Measurements from ENCODE around the gene ZHX3.

The ZHX3 gene

GRCh38 chr20:41224281-41224680 lies 93.2 kb downstream of the ZHX3 start:
- Histone ChIP-seq H2BK120ac (ENCODE audit: low read depth, low read length) (no peak overlapping the region), H3K4me3 (ENCODE audit: low read length in 2 of 2) (no peak overlapping the region), H2AFZ (ENCODE audit: low read length) (no peak overlapping the region), H3K18ac (ENCODE audit: low read length) (no peak overlapping the region), H3K9me3 (replicated peaks in 1 of 2; ENCODE audit: control insufficient read depth in 2 of 2, insufficient read depth in 1 of 2, low read depth in 1 of 2, low read length in 2 of 2) (no peaks in the 10 kb centered on the region), H3K4me1 (ENCODE audit: control insufficient read depth in 2 of 2, insufficient read depth in 1 of 2, low read depth in 1 of 2, low read length in 2 of 2) (peaks cover 3 to 7% of the 10 kb centered on the region in 2 donors), H2BK5ac (ENCODE audit: low read length) (no peak overlapping the region), H2BK12ac (ENCODE audit: low read length) (no peak overlapping the region), H3K4ac (ENCODE audit: low read length) (no peak overlapping the region), H2AK5ac (ENCODE audit: low read depth, low read length) (no peak overlapping the region), H3K79me1 (ENCODE audit: low read depth, low read length) (no peaks in the 10 kb centered on the region), H3K36me3 (replicated peaks in 1 of 2; ENCODE audit: control insufficient read depth in 2 of 2, insufficient read depth in 2 of 2, low read length in 2 of 2) (no peaks in the 10 kb centered on the region), H3K9ac (ENCODE audit: low read depth, low read length, poor library complexity) (no peak overlapping the region), H3K27me3 (ENCODE audit: control insufficient read depth in 3 of 3, insufficient read depth in 3 of 3, low read depth in 1 of 3, low read length in 3 of 3) (no peaks in the 10 kb centered on the region), H3K23ac (ENCODE audit: low read depth, low read length, poor library complexity) (no peak overlapping the region), H2BK15ac (ENCODE audit: low read length) (no peak overlapping the region), H4K91ac (ENCODE audit: low read depth, low read length, poor library complexity) (no peak overlapping the region), H3K14ac (ENCODE audit: low read length) (no peak overlapping the region), H3K4me2 (ENCODE audit: insufficient read depth, low read length, poor library complexity, severe bottlenecking) (no peak overlapping the region), H4K8ac (ENCODE audit: low read depth, low read length) (no peak overlapping the region), H3K27ac (replicated peaks; ENCODE audit: low read length) (no peak overlapping the region)
- no peak for DNase-seq (ENCODE audit: low spot score)
- WGBS, 2 donors (ENCODE audit: extremely low coverage in 2 of 2, insufficient read length in 2 of 2, insufficient replicate concordance in 1 of 2), result no CpG with 5 or more reads among the region's 1 CpG

- Histone ChIP-seq H2BK5ac (ENCODE audit: low read length) (no peak overlapping the region), H2AK5ac (ENCODE audit: low read depth, low read length) (no peak overlapping the region), H3K9me3 (replicated peaks in 1 of 2; ENCODE audit: control insufficient read depth in 2 of 2, insufficient read depth in 1 of 2, low read depth in 1 of 2, low read length in 2 of 2) (no peaks in the 10 kb centered on the region), H3K14ac (ENCODE audit: low read length) (no peak overlapping the region), H3K23ac (ENCODE audit: low read depth, low read length, poor library complexity) (no peak overlapping the region), H4K91ac (ENCODE audit: low read depth, low read length, poor library complexity) (no peak overlapping the region), H3K79me1 (ENCODE audit: low read depth, low read length) (no peaks in the 10 kb centered on the region), H2BK120ac (ENCODE audit: low read depth, low read length) (no peak overlapping the region), H2BK15ac (ENCODE audit: low read length) (no peak overlapping the region), H3K18ac (ENCODE audit: low read length) (no peak overlapping the region), H3K27me3 (ENCODE audit: control insufficient read depth in 3 of 3, insufficient read depth in 3 of 3, low read depth in 1 of 3, low read length in 3 of 3) (no peaks in the 10 kb centered on the region), H3K27ac (replicated peaks; ENCODE audit: low read length) (no peak overlapping the region), H3K4me1 (ENCODE audit: control insufficient read depth in 2 of 2, insufficient read depth in 1 of 2, low read depth in 1 of 2, low read length in 2 of 2) (peaks cover 3 to 7% of the 10 kb centered on the region in 2 donors), H2AFZ (ENCODE audit: low read length) (no peak overlapping the region), H3K4me2 (ENCODE audit: insufficient read depth, low read length, poor library complexity, severe bottlenecking) (no peak overlapping the region), H2BK12ac (ENCODE audit: low read length) (no peak overlapping the region), H4K8ac (ENCODE audit: low read depth, low read length) (no peak overlapping the region), H3K4ac (ENCODE audit: low read length) (no peak overlapping the region), H3K9ac (ENCODE audit: low read depth, low read length, poor library complexity) (no peak overlapping the region), H3K4me3 (ENCODE audit: low read length in 2 of 2) (no peak overlapping the region), H3K36me3 (replicated peaks in 1 of 2; ENCODE audit: control insufficient read depth in 2 of 2, insufficient read depth in 2 of 2, low read length in 2 of 2) (no peaks in the 10 kb centered on the region)
- DNase-seq (ENCODE audit: low spot score), result no peak
Observed at GRCh38 chr20:41223112-41223511, 94.4 kb downstream of the ZHX3 start.

GRCh38 chr20:41222703-41223102 lies 94.8 kb downstream of the ZHX3 start:
- no peak overlapping the region for H2BK5ac ChIP-seq (ENCODE audit: low read length)
- H3K9ac ChIP-seq (ENCODE audit: low read depth, low read length, poor library complexity), result no peak overlapping the region
- no peak overlapping the region for H4K91ac ChIP-seq (ENCODE audit: low read depth, low read length, poor library complexity)
- H3K4ac ChIP-seq (ENCODE audit: low read length), result no peak overlapping the region
- H2AFZ ChIP-seq (ENCODE audit: low read length), result peak overlapping the region; percentile 70
- H3K18ac ChIP-seq (ENCODE audit: low read length), result no peak overlapping the region
- H2AK5ac ChIP-seq (ENCODE audit: low read depth, low read length), result no peak overlapping the region
- no peak overlapping the region for H2BK12ac ChIP-seq (ENCODE audit: low read length)
- no peaks in the 10 kb centered on the region for H3K36me3 ChIP-seq (replicated peaks in 1 of 2; ENCODE audit: control insufficient read depth in 2 of 2, insufficient read depth in 2 of 2, low read length in 2 of 2)
- H3K4me3 ChIP-seq (ENCODE audit: low read length in 2 of 2), result no peak overlapping the region
- no peaks in the 10 kb centered on the region for H3K79me1 ChIP-seq (ENCODE audit: low read depth, low read length)
- H3K9me3 ChIP-seq (replicated peaks in 1 of 2; ENCODE audit: control insufficient read depth in 2 of 2, insufficient read depth in 1 of 2, low read depth in 1 of 2, low read length in 2 of 2), result no peaks in the 10 kb centered on the region
- H4K8ac ChIP-seq (ENCODE audit: low read depth, low read length), result no peak overlapping the region
- no peak overlapping the region for H2BK15ac ChIP-seq (ENCODE audit: low read length)
- no peak overlapping the region for H3K4me2 ChIP-seq (ENCODE audit: insufficient read depth, low read length, poor library complexity, severe bottlenecking)
- no peak overlapping the region for H3K23ac ChIP-seq (ENCODE audit: low read depth, low read length, poor library complexity)
- peaks cover 3 to 7% of the 10 kb centered on the region in 2 donors for H3K4me1 ChIP-seq (ENCODE audit: control insufficient read depth in 2 of 2, insufficient read depth in 1 of 2, low read depth in 1 of 2, low read length in 2 of 2)
- no peak overlapping the region for H3K27ac ChIP-seq (replicated peaks; ENCODE audit: low read length)
- DNase-seq (ENCODE audit: low spot score), result no peak
- no peaks in the 10 kb centered on the region for H3K27me3 ChIP-seq (ENCODE audit: control insufficient read depth in 3 of 3, insufficient read depth in 3 of 3, low read depth in 1 of 3, low read length in 3 of 3)
- no peak overlapping the region for H2BK120ac ChIP-seq (ENCODE audit: low read depth, low read length)
- no peak overlapping the region for H3K14ac ChIP-seq (ENCODE audit: low read length)

- Histone ChIP-seq H3K4me3 (ENCODE audit: low read length in 2 of 2) (no peak overlapping the region), H3K36me3 (replicated peaks in 1 of 2; ENCODE audit: control insufficient read depth in 2 of 2, insufficient read depth in 2 of 2, low read length in 2 of 2) (no peaks in the 10 kb centered on the region), H3K14ac (ENCODE audit: low read length) (no peak overlapping the region), H2BK120ac (ENCODE audit: low read depth, low read length) (no peak overlapping the region), H2BK15ac (ENCODE audit: low read length) (no peak overlapping the region), H3K4ac (ENCODE audit: low read length) (no peak overlapping the region), H2AFZ (ENCODE audit: low read length) (peak overlapping the region; percentile 70), H3K9me3 (replicated peaks in 1 of 2; ENCODE audit: control insufficient read depth in 2 of 2, insufficient read depth in 1 of 2, low read depth in 1 of 2, low read length in 2 of 2) (no peaks in the 10 kb centered on the region), H3K4me1 (ENCODE audit: control insufficient read depth in 2 of 2, insufficient read depth in 1 of 2, low read depth in 1 of 2, low read length in 2 of 2) (peaks cover 3 to 7% of the 10 kb centered on the region in 2 donors), H2AK5ac (ENCODE audit: low read depth, low read length) (no peak overlapping the region), H3K23ac (ENCODE audit: low read depth, low read length, poor library complexity) (no peak overlapping the region), H3K9ac (ENCODE audit: low read depth, low read length, poor library complexity) (no peak overlapping the region), H3K79me1 (ENCODE audit: low read depth, low read length) (no peaks in the 10 kb centered on the region), H3K27me3 (ENCODE audit: control insufficient read depth in 3 of 3, insufficient read depth in 3 of 3, low read depth in 1 of 3, low read length in 3 of 3) (no peaks in the 10 kb centered on the region), H3K27ac (replicated peaks; ENCODE audit: low read length) (no peak overlapping the region), H3K4me2 (ENCODE audit: insufficient read depth, low read length, poor library complexity, severe bottlenecking) (no peak overlapping the region), H3K18ac (ENCODE audit: low read length) (no peak overlapping the region), H4K8ac (ENCODE audit: low read depth, low read length) (no peak overlapping the region), H2BK12ac (ENCODE audit: low read length) (no peak overlapping the region), H4K91ac (ENCODE audit: low read depth, low read length, poor library complexity) (no peak overlapping the region), H2BK5ac (ENCODE audit: low read length) (no peak overlapping the region)
- WGBS, 2 donors (ENCODE audit: extremely low coverage in 2 of 2, insufficient read length in 2 of 2, insufficient replicate concordance in 1 of 2), result no CpG with 5 or more reads among the region's 1 CpG
- DNase-seq (ENCODE audit: low spot score), result no peak
Observed at GRCh38 chr20:41222296-41222695, 95.2 kb downstream of the ZHX3 start.
